ENCODE results near the gene ANO10. TPM values are rescaled to one million over a fixed set of nuclear protein-coding genes. Genes with fewer than 3 reads are reported as not detected.

ANO10 gene
- total and polyA plus RNA-seq, 7 donors = 10.3 to 18.8 (median 13.1) TPM

GRCh38 chr3:43328653-43329052 is 293.2 kb downstream of the ANO10 start:
- Histone ChIP-seq H3K4me1 (peaks cover 35% of the 10 kb centered on the region), H3K27me3 (ENCODE audit: insufficient read depth in 3 of 3, low read length in 2 of 3) (no peaks in the 10 kb centered on the region), H3K4me3 (no peak overlapping the region), H3K27ac (no peak overlapping the region), H3K9me3 (no peaks in the 10 kb centered on the region), H3K36me3 (ENCODE audit: insufficient read depth in 1 of 2, low read depth in 1 of 2) (peaks cover 3 to 4% of the 10 kb centered on the region in 2 donors)
- TF ChIP-seq CTCF (IDR thresholded peaks at IDR 0.05) = no peak
- no peak for DNase-seq
- intact Hi-C loops (cut with DNase I) = loop anchor here in 1 of 2 donors (5.0 kb wide), 1 partner anchor 36 kb away; no protein-coding TSS in a partner anchor
- ATAC-seq = peak in 3 of 4 donors; percentile 63 to 72 (median 64)

GRCh38 chr3:43327582-43327979 is 294.2 kb downstream of the ANO10 start:
- TF ChIP-seq CTCF (IDR thresholded peaks at IDR 0.05) = no peak
- peaks cover 35% of the 10 kb centered on the region for H3K4me1 ChIP-seq
- intact Hi-C loops (cut with DNase I) = loop anchor here in 1 of 2 donors (5.0 kb wide), 1 partner anchor 35 kb away; no protein-coding TSS in a partner anchor

GRCh38 chr3:43326891-43327581 is 294.8 kb downstream of the ANO10 start:
- no peak for DNase-seq
- H3K27me3 ChIP-seq (ENCODE audit: insufficient read depth in 3 of 3, low read length in 2 of 3) = no peaks in the 10 kb centered on the region
- peaks cover 35% of the 10 kb centered on the region for H3K4me1 ChIP-seq
- TF ChIP-seq CTCF (IDR thresholded peaks at IDR 0.05) = no peak
- no peak overlapping the region for H3K4me3 ChIP-seq
- ATAC-seq = peak; percentile 69 to 91 (median 80)
- no peaks in the 10 kb centered on the region for H3K9me3 ChIP-seq
- H3K36me3 ChIP-seq (ENCODE audit: insufficient read depth in 1 of 2, low read depth in 1 of 2) = no peaks in the 10 kb centered on the region
- H3K27ac ChIP-seq = peak overlapping the region; percentile 68
- WGBS, 3 donors = 22 to 29% (median 25%) methylated on average over 3 of the region's 3 CpGs
- intact Hi-C loops (cut with DNase I) = loop anchor here in 1 of 2 donors (5.0 kb wide), 1 partner anchor 35 kb away; no protein-coding TSS in a partner anchor

More at GRCh38 chr3:43327582-43327979, 294.2 kb downstream of the ANO10 start:
- no peaks in the 10 kb centered on the region for H3K36me3 ChIP-seq (ENCODE audit: insufficient read depth in 1 of 2, low read depth in 1 of 2)
- ATAC-seq (peak in 1 of 4 donors; percentile 12), DNase-seq (no peak)
- H3K4me3 ChIP-seq = no peak overlapping the region
- H3K27ac ChIP-seq = peak overlapping the region; percentile 68
- no peaks in the 10 kb centered on the region for H3K9me3 ChIP-seq
- no peaks in the 10 kb centered on the region for H3K27me3 ChIP-seq (ENCODE audit: insufficient read depth in 3 of 3, low read length in 2 of 3)

- Histone ChIP-seq H3K36me3 (ENCODE audit: insufficient read depth in 1 of 2, low read depth in 1 of 2) (no peaks in the 10 kb centered on the region), H3K27me3 (ENCODE audit: insufficient read depth in 3 of 3, low read length in 2 of 3) (no peaks in the 10 kb centered on the region), H3K4me3 (no peak overlapping the region), H3K9me3 (no peaks in the 10 kb centered on the region), H3K27ac (no peak overlapping the region), H3K4me1 (peaks cover 47% of the 10 kb centered on the region)
- intact Hi-C loops (cut with DNase I) = no loop called here
- ATAC-seq = no peak
- 96 to 99% (median 98%) methylated on average over 1 of the region's 1 CpG for WGBS, 3 donors
- TF ChIP-seq CTCF (IDR thresholded peaks at IDR 0.05) = no peak
- no peak for DNase-seq
These were observed 298.3 kb downstream of the ANO10 start for GRCh38 chr3:43323541-43323940.
